Smooth muscle cell (in vitro differentiated cells): ENCODE measurements around the gene HSP90AB1. TPM values are rescaled to one million over a fixed set of nuclear protein-coding genes. Genes with fewer than 3 reads are reported as not detected.

Source experiments
- DNase-seq: peaks from one replicate; lab custom pipeline; 2025; ENCODE audit not compliant: unreplicated experiment; lab: John Stamatoyannopoulos, UW
- H2AFZ ChIP-seq: fragments of 200-600 bp; sonication (generic); 2 replicates; pipeline ENCODE4 v1.6.0; 2016; ENCODE audit warnings: antibody characterized with exemption, low read depth, mild to moderate bottlenecking
- H3F3A ChIP-seq: fragments of 200-600 bp; sonication (generic); 2 replicates; pipeline ENCODE4 v1.6.0; 2017; ENCODE audit warnings: antibody characterized with exemption, low read depth
- H3K27ac ChIP-seq: fragments of 200-600 bp; sonication (generic); 2 replicates; pipeline ENCODE4 v1.5.1; 2016; ENCODE audit warnings: low read depth, mild to moderate bottlenecking
- H3K27me3 ChIP-seq: fragments of 200-600 bp; sonication (generic); 2 replicates; pipeline ENCODE4 v1.6.1; 2016; ENCODE audit warnings: low read depth, mild to moderate bottlenecking
- H3K36me3 ChIP-seq: fragments of 200-600 bp; sonication (generic); 2 replicates; pipeline ENCODE4 v1.5.1; 2016; ENCODE audit warnings: low read depth
- H3K4me1 ChIP-seq: fragments of 200-600 bp; sonication (generic); 2 replicates; pipeline ENCODE4 v1.5.1; 2016; ENCODE audit warnings: low read depth
- H3K4me2 ChIP-seq: fragments of 200-600 bp; sonication (generic); 2 replicates; pipeline ENCODE4 v1.6.0; 2016; ENCODE audit warnings: mild to moderate bottlenecking
- H3K4me3 ChIP-seq: fragments of 200-600 bp; sonication (generic); 2 replicates; pipeline ENCODE4 v1.5.1; 2016; ENCODE audit warnings: mild to moderate bottlenecking
- H3K79me2 ChIP-seq: fragments of 200-600 bp; sonication (generic); 2 replicates; pipeline ENCODE4 v1.6.0; 2016; ENCODE audit warnings: low read depth, mild to moderate bottlenecking
- H3K9ac ChIP-seq: fragments of 200-600 bp; sonication (generic); 2 replicates; pipeline ENCODE4 v1.6.0; 2016; ENCODE audit warnings: low read depth
- H3K9me3 ChIP-seq: fragments of 200-600 bp; sonication (generic); replicated peaks from 2 replicates; pipeline ENCODE4 v1.5.1; 2016; ENCODE audit warnings: low read depth
- H4K20me1 ChIP-seq: fragments of 200-600 bp; sonication (generic); 2 replicates; pipeline ENCODE4 v1.6.0; 2016; ENCODE audit warnings: low read depth
- CTCF ChIP-seq: fragments of 200-600 bp; sonication (generic); IDR thresholded peaks from 2 replicates; pipeline ENCODE4 v1.5.1; 2017; ENCODE audit warnings: borderline replicate concordance, mild to moderate bottlenecking, antibody characterized with exemption; ENCODE audit not compliant: insufficient read depth, poor library complexity, severe bottlenecking
- WGBS: methylation state at CpG from one replicate; pipeline ENCODE4 v1.1.7; 2016; ENCODE audit warnings: low lambda C conversion rate; 5-methylcytosine and 5-hydroxymethylcytosine counted together
- polyA plus RNA-seq: library from polyadenylated mRNA; unstranded; fragments of >200 nt; fragmentation: Nextera tagmentation; extraction: Ambion mirVana; gene quantifications from 2 replicates; pipeline ENCODE4 v1.2.1, GENCODE V29; 2016
- total RNA-seq: library from RNA; depleted of rRNA; stranded (reverse); fragments of >200 nt; gene quantifications from 2 replicates; pipeline ENCODE4 v1.2.3, GENCODE V29; 2014

The HSP90AB1 gene
- total and polyA plus RNA-seq, 2 experiments from 2014 or later: 408 to 736 TPM

GRCh38 chr6:44276667-44277640 lies 30.1 kb downstream of the HSP90AB1 start:
- Histone ChIP-seq H3K27me3 (peaks cover 69% of the 10 kb centered on the region), H3K4me3 (no peak overlapping the region), H4K20me1 (no peaks in the 10 kb centered on the region), H3K9ac (no peak overlapping the region), H3K36me3 (no peaks in the 10 kb centered on the region), H3K9me3 (no peaks in the 10 kb centered on the region), H3K79me2 (no peaks in the 10 kb centered on the region), H2AFZ (no peak overlapping the region), H3K27ac (no peak overlapping the region), H3F3A (no peaks in the 10 kb centered on the region), H3K4me1 (no peaks in the 10 kb centered on the region), H3K4me2 (no peak overlapping the region)
- TF ChIP-seq CTCF: no peak
- 91% methylated on average over 20 of the region's 23 CpGs for WGBS
- no peak for DNase-seq

- Histone ChIP-seq H3K27ac (no peak overlapping the region), H3K4me1 (no peaks in the 10 kb centered on the region), H2AFZ (no peak overlapping the region), H3K27me3 (peaks cover 64% of the 10 kb centered on the region), H3K9me3 (no peaks in the 10 kb centered on the region), H3K4me3 (no peak overlapping the region), H3K4me2 (no peak overlapping the region), H3K79me2 (no peaks in the 10 kb centered on the region), H3K9ac (no peak overlapping the region), H4K20me1 (no peaks in the 10 kb centered on the region), H3F3A (no peaks in the 10 kb centered on the region), H3K36me3 (no peaks in the 10 kb centered on the region)
- TF ChIP-seq CTCF: no peak
- no peak for DNase-seq
- 85% methylated on average over 7 of the region's 7 CpGs for WGBS
Observed at GRCh38 chr6:44277763-44278162, 30.9 kb downstream of the HSP90AB1 start.

GRCh38 chr6:44278315-44278714 lies 31.4 kb downstream of the HSP90AB1 start:
- no peaks in the 10 kb centered on the region for H3K9me3 ChIP-seq
- H3K4me2 ChIP-seq: no peak overlapping the region
- no peaks in the 10 kb centered on the region for H3K36me3 ChIP-seq
- no peak overlapping the region for H3K4me3 ChIP-seq
- peaks cover 62% of the 10 kb centered on the region for H3K27me3 ChIP-seq
- H3F3A ChIP-seq: no peaks in the 10 kb centered on the region
- no peak overlapping the region for H3K9ac ChIP-seq
- WGBS: 66% methylated on average over 3 of the region's 3 CpGs
- no peaks in the 10 kb centered on the region for H3K79me2 ChIP-seq
- H4K20me1 ChIP-seq: no peaks in the 10 kb centered on the region
- H2AFZ ChIP-seq: no peak overlapping the region
- no peak for TF ChIP-seq CTCF
- H3K4me1 ChIP-seq: no peaks in the 10 kb centered on the region
- no peak overlapping the region for H3K27ac ChIP-seq
- DNase-seq: no peak
